HT-29 (cell line): ENCODE results near the gene DBF4B. TPM values are rescaled to one million over a fixed set of nuclear protein-coding genes. Genes with fewer than 3 reads are reported as not detected.

Experiments
- DNase-seq: peaks from one replicate; pipeline ENCODE4 v3.0.0-alpha.2; 2015; ENCODE audit warnings: low spot score
- total RNA-seq: library from RNA; depleted of rRNA; stranded (reverse); fragments of >200 nt; shearing (Covaris generic); gene quantifications from 2 replicates; pipeline ENCODE4 v1.2.3, GENCODE V29; 2014

The DBF4B gene
- total RNA-seq, 1 experiment from 2014 or later: 11.8 TPM

DNA sequence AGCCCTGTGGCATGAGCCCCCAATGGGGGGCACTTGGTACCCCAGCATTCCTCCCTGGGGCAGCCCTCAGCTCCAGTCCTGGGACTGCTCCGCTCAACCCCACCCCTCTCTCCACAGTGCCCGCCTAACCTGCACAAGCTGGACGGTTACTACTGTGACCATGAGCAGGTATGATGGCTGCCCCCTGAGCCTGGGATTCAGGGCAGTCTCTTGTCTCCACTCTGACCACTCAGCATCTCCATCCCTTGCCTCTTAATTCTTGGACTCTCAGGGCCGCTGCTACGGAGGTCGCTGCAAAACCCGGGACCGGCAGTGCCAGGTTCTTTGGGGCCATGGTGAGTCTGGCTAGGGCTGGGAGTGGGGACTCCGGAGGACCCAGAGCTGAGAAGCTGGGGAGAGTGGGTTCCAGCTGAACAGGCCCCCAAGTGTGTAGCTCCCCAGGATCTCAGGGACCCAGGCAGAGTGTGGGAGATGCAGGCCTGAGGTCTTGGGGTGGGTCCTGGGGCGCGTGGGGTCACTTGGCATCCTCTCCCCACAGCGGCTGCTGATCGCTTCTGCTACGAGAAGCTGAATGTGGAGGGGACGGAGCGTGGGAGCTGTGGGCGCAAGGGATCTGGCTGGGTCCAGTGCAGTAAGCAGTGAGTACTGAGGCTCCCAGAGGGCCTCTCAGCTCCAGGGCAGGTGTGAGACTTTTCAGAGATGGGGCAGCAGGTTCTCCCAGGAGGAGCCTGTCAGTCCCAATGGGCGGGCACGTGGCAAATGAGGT is 68.3 kb downstream of the DBF4B start:
- DNase-seq: no peak

GRCh38 chr17:44777394-44778348 is 69.2 kb downstream of the DBF4B start:
- no peak for DNase-seq

GRCh38 chr17:44778656-44779210 is 70.3 kb downstream of the DBF4B start:
- DNase-seq: no peak

- peak; percentile 65 for DNase-seq
These were observed 71.0 kb downstream of the DBF4B start for GRCh38 chr17:44779211-44780025.

DNA sequence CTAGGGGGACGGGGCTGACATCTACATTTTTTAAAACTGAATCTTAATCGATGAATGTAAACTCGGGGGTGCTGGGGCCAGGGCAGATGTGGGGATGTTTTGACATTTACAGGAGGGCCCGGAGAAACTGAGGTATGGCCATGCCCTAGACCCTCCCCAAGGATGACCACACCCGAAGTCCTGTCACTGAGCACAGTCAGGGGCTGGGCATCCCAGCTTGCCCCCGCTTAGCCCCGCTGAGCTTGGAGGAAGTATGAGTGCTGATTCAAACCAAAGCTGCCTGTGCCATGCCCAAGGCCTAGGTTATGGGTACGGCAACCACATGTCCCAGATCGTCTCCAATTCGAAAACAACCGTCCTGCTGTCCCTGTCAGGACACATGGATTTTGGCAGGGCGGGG is 71.7 kb downstream of the DBF4B start:
- DNase-seq: no peak

- no peak for DNase-seq
These were observed 72.5 kb downstream of the DBF4B start for GRCh38 chr17:44780845-44781480.

DNA sequence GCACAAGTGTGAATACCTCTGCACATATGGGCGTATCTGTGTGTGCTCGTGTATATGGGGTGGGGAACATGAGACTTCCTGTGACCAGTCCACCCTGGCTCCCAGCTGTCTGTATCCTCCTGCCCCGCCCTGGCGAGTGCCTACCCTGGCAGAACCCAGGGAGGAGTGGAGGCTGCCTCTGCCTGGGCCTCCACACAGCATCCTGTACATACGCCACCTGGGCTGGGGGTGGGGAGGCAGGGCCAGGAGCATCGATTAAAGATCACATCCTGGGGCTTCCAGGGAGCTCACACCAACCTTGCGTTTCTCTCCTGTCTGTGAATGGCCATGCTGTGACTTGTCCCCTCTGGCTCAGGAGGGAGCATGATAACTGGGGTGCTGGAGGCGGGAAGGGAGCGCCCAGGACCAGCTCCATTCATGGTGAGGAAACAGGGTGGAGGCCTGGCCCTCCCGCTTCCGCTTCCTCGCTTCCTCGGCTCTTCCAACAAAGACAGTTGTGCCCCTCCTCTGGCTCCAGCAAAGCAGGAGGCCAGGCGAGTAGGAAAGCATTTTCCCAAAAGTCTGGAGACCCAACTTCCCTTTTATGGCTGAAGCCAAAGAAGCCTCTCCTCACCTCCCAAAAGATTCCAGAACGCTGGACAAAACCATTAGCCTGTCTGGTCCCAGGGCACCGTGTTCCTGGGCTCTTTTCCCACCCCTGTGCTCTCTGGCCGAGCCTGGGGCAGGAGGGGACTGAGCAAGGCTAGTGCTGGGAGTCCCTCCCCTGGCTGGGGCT is 73.3 kb downstream of the DBF4B start:
- DNase-seq: no peak

- DNase-seq: no peak
These were observed 73.9 kb downstream of the DBF4B start for GRCh38 chr17:44782326-44782850.

DNA sequence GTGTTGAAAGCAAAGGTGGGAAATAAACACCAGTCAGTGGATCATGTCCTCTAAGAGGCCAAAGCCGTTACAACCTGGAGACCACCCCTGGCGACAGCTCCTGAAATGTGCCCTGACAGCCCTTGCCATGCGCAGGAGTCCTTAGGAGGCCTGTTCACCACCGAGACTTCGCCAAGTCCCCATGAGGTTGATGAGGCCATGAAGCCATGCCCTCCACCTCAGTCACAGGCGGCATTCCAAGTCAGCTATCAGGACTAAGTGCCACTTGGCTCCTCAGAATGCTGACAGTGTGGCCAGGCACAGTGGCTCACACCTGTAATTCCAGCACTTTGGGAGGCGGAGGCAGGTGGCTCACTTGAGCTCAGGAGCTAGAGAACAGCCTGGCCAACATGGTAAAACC is 77.5 kb downstream of the DBF4B start:
- no peak for DNase-seq

- no peak for DNase-seq
These were observed 78.2 kb downstream of the DBF4B start for GRCh38 chr17:44786551-44787081.

DNA sequence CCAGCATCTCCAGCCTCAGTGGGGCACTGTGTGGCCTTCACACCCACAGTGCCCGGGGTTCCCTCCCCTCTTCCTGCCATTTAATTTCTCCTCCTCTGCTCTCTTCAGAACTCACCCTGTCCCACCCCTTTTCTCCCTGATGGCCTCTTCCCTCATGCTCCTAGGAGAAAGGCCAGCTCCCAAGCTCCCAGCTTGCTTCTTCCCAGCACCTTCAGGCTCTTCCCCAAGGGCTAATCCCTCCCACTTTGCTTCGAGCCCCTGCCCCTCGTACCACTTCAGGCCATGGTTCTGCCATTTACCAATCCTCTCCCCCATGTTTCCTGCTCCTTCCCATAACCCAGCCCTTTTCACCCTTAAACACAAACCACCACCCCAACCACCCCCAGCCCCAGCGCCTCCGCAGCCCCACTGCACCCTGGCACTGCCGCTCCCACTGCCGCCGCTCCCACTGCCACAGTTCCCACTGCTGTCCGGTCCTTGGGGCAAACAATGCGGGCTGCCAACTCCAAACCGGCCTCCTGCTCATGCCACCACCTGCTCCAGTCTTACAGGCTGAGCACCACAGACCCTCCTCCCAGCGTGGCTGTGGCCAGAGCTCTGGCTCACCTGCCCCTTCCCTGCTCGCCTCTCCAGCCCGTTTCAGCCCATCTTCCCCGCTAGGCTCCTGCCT is 78.9 kb downstream of the DBF4B start:
- DNase-seq: no peak

DNA sequence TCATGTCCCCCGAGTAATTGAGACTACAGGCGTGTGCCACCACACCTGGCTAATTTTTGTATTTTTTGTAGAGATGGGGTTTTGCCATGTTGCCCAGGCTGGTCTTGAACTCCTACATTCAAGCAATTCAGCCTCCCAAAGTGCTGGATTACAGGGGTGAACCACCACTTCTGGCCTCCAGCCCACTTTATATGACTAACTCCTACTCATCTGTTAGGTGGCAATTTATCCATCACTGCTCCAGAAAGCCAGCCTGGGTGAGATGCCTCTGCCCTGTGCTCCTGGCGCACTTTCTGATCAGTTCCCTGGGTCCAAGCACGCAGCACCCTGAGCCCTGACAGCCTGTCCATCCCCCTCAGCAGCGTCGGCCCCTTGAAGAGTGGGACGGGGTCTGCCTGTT is 79.7 kb downstream of the DBF4B start:
- DNase-seq: no peak

GRCh38 chr17:44792276-44792675 is 83.8 kb downstream of the DBF4B start:
- DNase-seq: no peak

- no peak for DNase-seq
These were observed 85.7 kb downstream of the DBF4B start for GRCh38 chr17:44793885-44794842.

DNA sequence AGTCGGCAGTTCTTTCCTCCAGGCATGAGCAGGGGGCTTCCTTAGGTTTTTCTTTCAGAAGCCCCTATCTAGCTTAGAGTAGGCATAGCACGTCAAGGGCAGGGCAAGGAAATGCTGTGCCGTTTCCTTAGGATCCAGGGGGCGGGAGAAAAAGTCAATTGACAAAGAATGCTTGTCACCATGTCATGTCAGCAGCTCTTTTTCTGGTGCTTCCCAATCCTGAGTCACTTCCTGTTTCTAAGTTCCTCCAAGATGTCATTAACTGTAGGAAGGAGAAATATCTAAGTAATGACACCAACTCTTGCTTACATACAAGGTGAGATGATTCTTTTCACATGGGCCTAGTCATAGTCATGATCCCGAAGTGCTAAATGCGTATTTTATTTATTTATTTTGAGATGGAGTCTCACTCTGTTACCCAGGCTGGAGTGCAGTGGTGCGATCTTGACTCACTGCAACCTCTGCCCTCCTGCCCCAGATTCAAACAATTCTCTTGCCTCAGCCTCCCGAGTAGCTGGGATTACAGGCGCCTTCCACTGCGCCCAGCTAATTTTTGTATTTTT is 86.5 kb downstream of the DBF4B start:
- peak; percentile 18 for DNase-seq

DNA sequence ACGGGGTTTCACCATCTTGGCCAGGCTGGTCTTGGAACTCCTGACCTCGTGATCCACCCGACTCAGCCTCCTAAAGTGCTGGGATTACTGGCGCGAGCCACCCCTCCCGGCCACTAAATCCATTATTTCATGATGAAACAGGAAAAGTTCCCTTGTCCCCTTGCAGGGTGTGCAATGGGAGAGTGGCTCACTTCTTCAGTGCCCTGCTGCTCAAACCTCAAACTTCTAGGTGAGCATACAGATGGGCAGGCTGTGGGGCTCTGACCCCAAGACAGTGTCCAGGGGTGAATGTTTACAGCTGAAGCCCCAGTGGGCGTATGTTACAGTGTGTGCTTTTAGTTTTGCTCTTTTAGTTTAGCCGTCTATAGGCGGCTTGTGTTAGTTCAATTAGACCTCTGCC is 87.0 kb downstream of the DBF4B start:
- no peak for DNase-seq

DNA sequence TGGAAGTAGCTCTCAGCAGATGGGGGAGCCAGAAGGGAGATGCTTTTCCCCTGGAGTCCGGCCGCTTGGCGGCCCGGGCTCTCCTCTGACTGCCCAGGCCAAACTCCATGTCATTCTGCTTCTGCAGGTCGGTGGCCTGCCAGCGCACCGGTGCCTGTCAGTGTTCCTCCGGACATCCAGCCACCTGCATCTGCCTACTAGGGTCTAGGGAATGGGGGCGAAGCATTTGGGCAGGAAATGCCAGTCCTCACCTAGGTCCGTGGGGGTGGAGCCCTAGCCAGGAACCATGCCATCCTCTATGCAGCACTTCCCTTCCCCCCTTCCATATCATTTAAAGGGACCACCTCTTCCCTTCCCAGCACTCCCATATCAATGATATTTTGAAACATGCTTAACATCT is 87.5 kb downstream of the DBF4B start:
- DNase-seq: no peak

DNA sequence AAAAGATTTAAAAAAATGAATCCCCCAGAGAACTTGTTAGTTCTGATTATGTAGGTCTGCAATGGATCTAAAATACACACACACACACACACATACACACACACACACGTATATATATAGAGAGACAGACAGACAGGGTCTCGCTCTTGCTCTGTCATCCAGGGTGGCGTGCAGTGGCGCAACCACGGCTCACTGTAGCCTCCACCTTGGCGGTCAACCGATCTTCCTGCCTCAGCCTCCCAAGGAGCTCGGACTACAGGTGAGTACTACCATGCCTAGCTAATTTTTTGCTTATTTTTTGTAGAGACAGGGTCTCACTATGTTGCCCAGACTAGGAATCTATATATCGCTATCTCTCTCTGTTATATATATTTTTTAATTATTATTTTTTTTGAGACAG is 88.3 kb downstream of the DBF4B start:
- DNase-seq: no peak
